Prostate gland (tissue), 2 donors: Measurements from ENCODE around the gene KRTAP10-5. TPM values are rescaled to one million over a fixed set of nuclear protein-coding genes. Genes with fewer than 3 reads are reported as not detected.

Experiments used
- DNase-seq: peaks from one replicate; pipeline ENCODE4 v3.0.0-alpha.2; 2019; ENCODE audit warnings: low spot score
- H3K27ac ChIP-seq, 2 donors: fragments of 200-600 bp; sonication (generic); 2 replicates each; pipeline ENCODE4 v1.5.1; 2017 to 2019
- H3K27me3 ChIP-seq: fragments of 200-600 bp; sonication (generic); replicated peaks from 2 replicates; pipeline ENCODE4 v1.5.1; 2019; ENCODE audit not compliant: insufficient read depth
- H3K36me3 ChIP-seq, 2 donors: fragments of 200-600 bp; sonication (generic); 1 replicate in 1 of 2; 2 replicates in 1 of 2; pipeline versions ENCODE4 v1.5.1 to v1.8.1; 2017 to 2019
- H3K4me1 ChIP-seq: fragments of 200-600 bp; sonication (generic); replicated peaks from 2 replicates; pipeline ENCODE4 v1.5.1; 2019
- H3K4me3 ChIP-seq, 2 donors: fragments of 200-600 bp; sonication (generic); 2 replicates each; pipeline ENCODE4 v1.5.1; 2017 to 2019
- H3K9me3 ChIP-seq: fragments of 200-600 bp; sonication (generic); 2 replicates; pipeline ENCODE4 v1.5.1; 2017
- POLR2A ChIP-seq: fragments of 450-650 bp; IDR thresholded peaks from one replicate; pipeline ENCODE4 v1.6.1; 2016; ENCODE audit warnings: antibody characterized with exemption, mild to moderate bottlenecking
- POLR2AphosphoS5 ChIP-seq: sonication (generic); formaldehyde crosslinking; IDR thresholded peaks from one replicate; pipeline ENCODE4 v1.6.1; 2017; ENCODE audit warnings: antibody characterized with exemption
- WGBS: methylation state at CpG from one replicate; pipeline ENCODE4 v1.1.5; 2018; 5-methylcytosine and 5-hydroxymethylcytosine counted together
- intact Hi-C: fragments of 100-400 bp; cut with DNase I; formaldehyde crosslinking; loops from one replicate; pipeline ENCODE4 v1.14.2; 2022
- total RNA-seq, 2 donors: library from RNA; depleted of rRNA; stranded (reverse); fragments of >200 nt; gene quantifications; one replicate each; pipeline ENCODE4 v1.1.0, GENCODE V29; 2016
- TF ChIP-seq, protein P1 (sequence below), 4 experiments: fragments of 200-600 bp in 2 of 4; fragments of 450-650 bp in 2 of 4; sonication (generic) in 2 of 4; IDR thresholded peaks; 1 replicate in 3 of 4; 2 replicates in 1 of 4; pipeline ENCODE4 v1.5.1; 2016 to 2019; ENCODE audit warnings: antibody characterized with exemption in 4 of 4, mild to moderate bottlenecking in 2 of 4, moderate library complexity in 2 of 4

Gene KRTAP10-5
- total RNA-seq, 2 donors from 2014 or later = not detected

DNA sequence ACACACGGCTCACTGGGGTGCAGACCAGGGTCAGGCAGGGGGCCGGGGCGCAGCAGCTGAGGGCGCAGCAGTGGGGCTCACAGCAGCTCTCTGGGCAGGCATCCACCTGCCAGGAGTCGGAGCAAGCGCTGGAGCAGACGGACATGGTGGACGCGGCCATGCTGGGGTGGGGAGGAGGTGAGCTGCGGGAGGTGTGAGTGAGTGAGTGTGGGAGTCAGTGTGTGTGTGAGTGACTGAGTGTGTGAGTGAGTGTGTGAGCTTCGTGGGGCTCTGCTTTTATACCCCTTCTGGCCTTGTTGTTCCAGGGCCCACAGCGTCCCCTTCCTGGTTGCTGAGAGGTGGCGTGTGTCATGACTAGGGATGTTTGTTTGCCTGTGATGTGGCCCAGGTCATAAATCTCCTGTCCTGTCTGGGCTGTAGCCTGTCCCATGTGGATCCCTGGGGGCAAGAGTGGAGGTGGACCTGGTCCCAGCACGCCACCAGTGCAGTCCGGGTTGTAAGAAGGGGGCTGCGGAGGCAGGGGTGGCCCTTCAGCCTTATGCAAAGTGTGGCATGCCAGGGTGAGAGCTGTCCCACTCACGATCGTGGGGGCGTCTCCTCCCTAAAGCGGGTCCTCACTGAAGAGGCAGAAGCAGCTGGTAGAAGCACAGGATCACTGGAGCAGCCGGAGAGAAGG lies 40.3 kb downstream of the KRTAP10-5 start, which contains the start of gene KRTAP10-1:
Gene KRTAP10-1 (minus strand): TSS at position 205 of the 676 bp plus-strand sequence. CDS start 45 bp downstream, at position 160.
- TF ChIP-seq, protein P1, sequence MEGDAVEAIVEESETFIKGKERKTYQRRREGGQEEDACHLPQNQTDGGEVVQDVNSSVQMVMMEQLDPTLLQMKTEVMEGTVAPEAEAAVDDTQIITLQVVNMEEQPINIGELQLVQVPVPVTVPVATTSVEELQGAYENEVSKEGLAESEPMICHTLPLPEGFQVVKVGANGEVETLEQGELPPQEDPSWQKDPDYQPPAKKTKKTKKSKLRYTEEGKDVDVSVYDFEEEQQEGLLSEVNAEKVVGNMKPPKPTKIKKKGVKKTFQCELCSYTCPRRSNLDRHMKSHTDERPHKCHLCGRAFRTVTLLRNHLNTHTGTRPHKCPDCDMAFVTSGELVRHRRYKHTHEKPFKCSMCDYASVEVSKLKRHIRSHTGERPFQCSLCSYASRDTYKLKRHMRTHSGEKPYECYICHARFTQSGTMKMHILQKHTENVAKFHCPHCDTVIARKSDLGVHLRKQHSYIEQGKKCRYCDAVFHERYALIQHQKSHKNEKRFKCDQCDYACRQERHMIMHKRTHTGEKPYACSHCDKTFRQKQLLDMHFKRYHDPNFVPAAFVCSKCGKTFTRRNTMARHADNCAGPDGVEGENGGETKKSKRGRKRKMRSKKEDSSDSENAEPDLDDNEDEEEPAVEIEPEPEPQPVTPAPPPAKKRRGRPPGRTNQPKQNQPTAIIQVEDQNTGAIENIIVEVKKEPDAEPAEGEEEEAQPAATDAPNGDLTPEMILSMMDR (IDR thresholded peaks at IDR 0.05) = no peak
- no peak for TF ChIP-seq POLR2A
- no peak for TF ChIP-seq POLR2AphosphoS5
- no peaks in the 10 kb centered on the region for H3K36me3 ChIP-seq
- H3K27me3 ChIP-seq = peaks cover 3% of the 10 kb centered on the region
- H3K4me3 ChIP-seq = no peak within 1 kb of the TSS
- H3K4me1 ChIP-seq = no peaks in the 10 kb centered on the region
- no peak for DNase-seq
- WGBS = 53% methylated on average over 21 of the region's 21 CpGs
- no peaks in the 10 kb centered on the region for H3K9me3 ChIP-seq
- H3K27ac ChIP-seq = no peak within 1 kb of the TSS
- intact Hi-C loops = no loop called here

DNA sequence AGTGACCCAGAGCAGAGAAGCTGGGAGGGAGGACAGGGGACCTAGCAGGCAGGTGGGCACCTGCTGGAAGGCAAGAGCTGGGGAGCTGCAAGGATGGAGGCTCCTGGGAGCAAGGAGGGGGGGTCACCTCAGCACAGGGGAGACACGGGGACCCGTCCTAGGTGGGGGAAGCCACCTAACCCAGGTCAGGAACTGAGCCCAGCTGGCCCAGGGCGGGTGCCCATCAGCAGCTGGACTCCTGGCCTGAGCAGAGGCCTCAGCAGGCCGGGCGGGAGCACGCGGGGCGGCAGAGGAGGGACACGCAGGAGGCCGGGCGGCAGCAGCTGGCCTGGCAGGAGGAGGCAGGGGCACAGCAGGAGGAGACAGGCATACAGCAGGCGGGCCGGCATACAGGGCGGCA lies 41.4 kb downstream of the KRTAP10-5 start:
- no peaks in the 10 kb centered on the region for H3K36me3 ChIP-seq
- TF ChIP-seq POLR2A (no peak), POLR2AphosphoS5 (no peak)
- TF ChIP-seq, protein P1 (IDR thresholded peaks at IDR 0.05) = no peak
- no peak overlapping the region for H3K4me3 ChIP-seq
- WGBS = 78% methylated on average over 14 of the region's 14 CpGs
- peaks cover 3% of the 10 kb centered on the region for H3K27me3 ChIP-seq
- no peak overlapping the region for H3K27ac ChIP-seq
- no peaks in the 10 kb centered on the region for H3K9me3 ChIP-seq
- intact Hi-C loops = no loop called here
- H3K4me1 ChIP-seq = no peaks in the 10 kb centered on the region
- DNase-seq = no peak

DNA sequence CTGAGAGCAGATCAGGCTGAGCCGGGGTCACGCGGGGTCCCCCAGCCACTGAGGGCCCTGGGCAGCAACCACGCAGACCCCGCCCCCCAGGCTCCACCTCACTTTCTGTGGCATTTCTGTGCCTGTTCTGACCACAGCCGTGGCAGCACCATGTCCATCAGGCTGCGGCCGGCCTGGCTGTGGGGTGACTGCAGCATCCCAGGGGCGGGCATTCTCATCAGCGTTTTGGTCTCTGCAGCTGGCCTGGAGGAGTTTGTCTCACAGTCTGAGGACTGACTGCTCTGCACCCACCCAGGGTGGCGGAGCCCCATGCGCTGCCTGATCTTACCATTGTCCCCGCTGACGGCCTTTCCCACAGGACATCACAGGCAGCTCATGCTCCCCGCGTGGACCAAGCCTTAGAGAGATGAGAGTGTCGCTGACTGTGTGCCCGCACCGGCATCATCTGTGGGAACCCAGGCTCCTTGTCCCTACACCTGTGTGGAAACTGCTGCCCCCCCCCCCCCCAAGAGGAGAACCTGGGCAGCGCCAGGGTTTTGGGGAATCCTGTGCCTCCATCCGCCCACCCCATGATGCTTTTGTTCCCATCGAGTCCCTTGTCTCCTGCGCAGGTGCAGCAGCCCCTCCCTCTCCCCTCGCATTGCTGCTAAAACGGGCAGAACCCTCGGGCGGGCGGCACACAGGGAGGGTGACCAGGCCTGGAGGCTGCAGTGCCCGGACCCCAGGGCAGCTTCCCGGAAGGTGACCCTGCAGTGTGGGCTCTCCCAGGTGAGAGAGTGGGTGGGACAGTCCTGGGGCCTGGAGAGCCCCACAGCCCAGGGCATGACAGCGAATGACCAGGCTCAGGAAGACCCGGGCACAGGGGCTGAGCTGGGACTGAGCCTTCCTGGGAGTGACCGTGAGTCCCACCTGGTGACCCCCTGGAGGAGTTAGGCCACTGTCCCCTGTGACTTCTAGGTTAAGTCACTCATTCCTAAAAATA lies 42.2 kb downstream of the KRTAP10-5 start:
- intact Hi-C loops = no loop called here
- TF ChIP-seq POLR2A (no peak), POLR2AphosphoS5 (no peak)
- TF ChIP-seq, protein P1 (IDR thresholded peaks at IDR 0.05) = no peak
- no peak overlapping the region for H3K4me3 ChIP-seq
- no peaks in the 10 kb centered on the region for H3K4me1 ChIP-seq
- peaks cover 3% of the 10 kb centered on the region for H3K27me3 ChIP-seq
- H3K9me3 ChIP-seq = no peaks in the 10 kb centered on the region
- DNase-seq = no peak
- no peaks in the 10 kb centered on the region for H3K36me3 ChIP-seq
- 88% methylated on average over 31 of the region's 33 CpGs for WGBS
- H3K27ac ChIP-seq = no peak overlapping the region

DNA sequence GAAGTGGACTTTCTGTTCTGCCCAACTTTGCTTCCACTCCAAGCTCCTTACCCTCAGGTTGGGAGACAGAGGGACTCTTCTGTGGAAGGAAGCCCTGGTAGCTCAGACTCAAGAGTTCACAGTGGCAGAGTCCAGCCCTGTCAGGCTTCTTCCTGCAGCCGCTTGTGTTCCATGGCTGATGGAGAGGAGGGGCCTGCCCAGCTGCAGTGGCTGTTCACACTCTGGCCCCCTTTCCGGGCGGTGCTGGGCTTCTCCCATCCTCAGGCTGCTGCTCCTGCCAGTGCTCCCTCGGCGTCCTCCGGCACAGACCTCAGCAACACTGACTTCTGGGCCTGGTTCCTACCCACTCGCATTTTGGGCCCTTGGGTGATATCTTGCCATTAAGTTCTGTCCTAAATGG lies 44.4 kb downstream of the KRTAP10-5 start:
- 68% methylated on average over 7 of the region's 7 CpGs for WGBS
- TF ChIP-seq POLR2A = no peak
- no peak for TF ChIP-seq POLR2AphosphoS5
- TF ChIP-seq, protein P1 (IDR thresholded peaks at IDR 0.05) = no peak
- Histone ChIP-seq H3K4me3 (no peak overlapping the region), H3K9me3 (no peaks in the 10 kb centered on the region), H3K27ac (no peak overlapping the region), H3K4me1 (no peaks in the 10 kb centered on the region), H3K27me3 (peaks cover 3% of the 10 kb centered on the region), H3K36me3 (no peaks in the 10 kb centered on the region)
- intact Hi-C loops = no loop called here
- no peak for DNase-seq
